Activated CD4-positive, alpha-beta T cell treated with anti-CD3 and anti-CD28 coated beads for 4 hours (primary cell): Measurements from ENCODE around the gene ANO4.
"Not testable (repeated sequence)": the region's sequence is repeated elsewhere in the genome, so short reads cannot be mapped to it uniquely, and the experiment has no call there.

Source experiments
- DNase-seq, 2 donors: peaks; one replicate each; pipeline ENCODE4 v3.0.0-alpha.2; 2020

ANO4 gene

GRCh38 chr12:101051151-101051550 lies 256.6 kb downstream of the ANO4 start:
- no peak for DNase-seq

DNA sequence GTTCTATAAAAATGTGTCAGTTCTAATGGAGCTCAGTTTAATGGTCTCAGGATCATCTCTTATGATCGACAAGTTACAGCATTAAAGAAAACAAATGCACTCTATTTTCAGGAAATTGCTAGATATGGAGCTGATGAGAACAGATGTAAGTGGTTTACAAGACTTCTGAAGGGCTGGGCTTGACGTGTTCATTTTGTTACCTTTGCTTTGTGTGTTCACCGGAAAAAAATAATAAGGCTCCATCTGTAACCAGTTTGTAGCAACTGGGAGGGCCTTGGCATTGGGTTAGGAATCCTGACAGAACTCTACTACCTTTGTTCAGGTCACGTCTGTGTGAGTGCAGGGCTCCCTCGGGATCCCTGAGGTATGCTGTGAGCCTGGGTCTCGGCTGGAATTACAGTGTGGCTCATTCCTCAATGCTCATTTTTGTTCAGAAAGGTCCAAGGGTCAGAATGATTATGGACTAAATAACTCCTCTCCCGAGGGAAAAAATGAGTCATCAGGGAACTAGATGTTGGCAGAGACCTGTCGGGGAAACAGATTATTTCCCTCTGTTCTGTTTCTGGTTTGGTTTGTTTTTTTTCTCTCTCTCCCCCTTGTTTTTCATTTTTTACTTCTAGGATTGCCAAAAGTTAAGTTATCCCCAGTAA lies 257.4 kb downstream of the ANO4 start:
- DNase-seq: no peak

DNA sequence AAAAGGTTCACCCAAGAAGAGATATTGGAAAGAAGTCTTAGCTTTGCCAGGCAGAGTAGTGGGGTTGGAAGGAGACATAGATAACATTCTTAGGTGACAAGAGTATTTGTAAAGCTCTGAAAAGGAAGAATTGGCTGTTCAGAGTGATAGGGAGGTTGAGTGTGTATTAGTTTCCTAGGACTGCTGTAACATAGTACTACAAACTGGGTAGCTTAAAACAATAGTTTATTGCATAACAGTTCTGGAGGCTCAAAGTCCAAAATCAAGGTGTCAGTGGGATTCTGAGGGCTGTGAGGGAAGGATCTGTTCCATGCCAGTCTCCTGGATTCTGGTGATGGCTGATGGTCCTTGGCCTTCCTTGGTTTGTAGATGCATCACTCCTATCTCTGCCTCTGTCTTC lies 258.6 kb downstream of the ANO4 start:
- DNase-seq: no peak

DNA sequence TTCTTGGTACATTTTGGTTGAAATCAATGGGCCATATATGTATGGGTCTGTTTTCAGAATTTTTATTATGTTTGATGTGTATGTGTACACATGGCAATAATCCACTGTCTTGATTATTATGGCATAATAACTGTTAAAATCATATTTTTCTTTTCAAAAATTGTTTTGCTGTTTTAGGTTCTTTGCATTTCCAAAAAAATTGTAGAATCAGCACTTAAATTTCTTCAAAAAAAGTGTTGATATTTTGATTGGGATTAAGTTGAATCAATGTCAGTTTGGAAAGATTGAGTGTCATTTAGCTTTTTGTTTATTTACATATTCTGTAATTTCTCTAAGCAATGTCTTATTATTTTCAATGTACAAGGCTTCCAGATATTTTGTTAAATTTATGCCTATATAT lies 261.4 kb downstream of the ANO4 start:
- DNase-seq: no peak

DNA sequence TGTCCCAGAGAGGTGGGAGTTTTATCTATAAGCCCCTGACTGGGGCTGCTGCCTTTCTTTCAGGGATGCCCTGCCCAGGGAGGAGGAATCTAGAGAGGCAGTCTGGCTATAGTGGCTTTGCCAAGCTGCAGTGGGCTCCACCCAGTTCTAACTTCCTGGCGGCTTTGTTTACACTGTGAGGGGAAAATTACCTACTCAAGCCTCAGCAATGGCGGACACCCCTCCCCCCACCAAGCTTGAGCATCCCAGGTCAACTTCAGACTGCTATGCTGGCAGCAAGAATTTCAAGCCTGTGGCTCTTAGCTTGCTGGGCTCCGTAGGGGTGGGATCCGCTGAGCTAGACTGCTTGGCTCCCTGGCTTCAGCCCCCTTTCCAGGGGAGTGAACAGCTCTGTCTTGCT lies 267.9 kb downstream of the ANO4 start:
- not testable (repeated sequence) for DNase-seq

GRCh38 chr12:101064721-101065120 lies 270.1 kb downstream of the ANO4 start:
- DNase-seq: no peak

DNA sequence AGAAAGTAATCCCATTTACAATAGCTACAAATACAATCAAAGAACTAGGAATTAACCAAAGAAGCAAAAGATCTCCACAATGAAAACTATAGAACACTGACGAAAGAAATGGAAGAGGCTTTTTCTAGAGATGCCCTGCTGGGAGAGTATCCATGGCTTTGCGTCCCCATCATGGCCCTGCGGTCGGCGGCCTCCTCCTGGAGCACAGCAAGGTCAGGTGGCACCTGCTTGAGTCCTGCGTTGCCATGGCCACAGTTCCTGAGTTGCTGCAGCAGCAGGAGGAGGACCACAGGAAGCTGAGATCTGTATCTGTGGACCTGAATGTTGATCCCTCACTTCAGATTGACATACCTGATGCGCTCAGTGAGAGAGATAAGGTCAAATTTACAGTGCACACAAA lies 271.9 kb downstream of the ANO4 start:
- no peak for DNase-seq

DNA sequence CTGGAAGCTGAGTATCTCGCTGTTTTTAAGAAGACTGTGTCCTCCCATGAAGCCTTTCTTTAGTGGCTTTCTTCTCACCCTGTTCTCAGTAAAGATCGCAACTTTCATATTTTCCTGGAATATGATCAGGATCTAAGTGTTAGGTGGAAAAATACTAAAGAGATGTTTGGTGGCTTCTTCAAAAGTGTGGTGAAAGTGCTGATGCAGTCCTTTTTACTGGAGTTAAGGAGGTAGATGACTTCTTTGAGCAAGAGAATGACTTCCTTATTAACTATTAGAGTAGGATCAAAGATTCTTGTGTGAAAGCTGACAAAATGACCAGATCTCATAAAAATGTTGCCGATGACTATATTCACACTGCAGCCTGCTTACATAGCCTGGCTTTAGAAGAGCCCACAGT lies 273.8 kb downstream of the ANO4 start:
- no peak for DNase-seq

GRCh38 chr12:101068836-101069235 lies 274.3 kb downstream of the ANO4 start:
- DNase-seq: no peak

DNA sequence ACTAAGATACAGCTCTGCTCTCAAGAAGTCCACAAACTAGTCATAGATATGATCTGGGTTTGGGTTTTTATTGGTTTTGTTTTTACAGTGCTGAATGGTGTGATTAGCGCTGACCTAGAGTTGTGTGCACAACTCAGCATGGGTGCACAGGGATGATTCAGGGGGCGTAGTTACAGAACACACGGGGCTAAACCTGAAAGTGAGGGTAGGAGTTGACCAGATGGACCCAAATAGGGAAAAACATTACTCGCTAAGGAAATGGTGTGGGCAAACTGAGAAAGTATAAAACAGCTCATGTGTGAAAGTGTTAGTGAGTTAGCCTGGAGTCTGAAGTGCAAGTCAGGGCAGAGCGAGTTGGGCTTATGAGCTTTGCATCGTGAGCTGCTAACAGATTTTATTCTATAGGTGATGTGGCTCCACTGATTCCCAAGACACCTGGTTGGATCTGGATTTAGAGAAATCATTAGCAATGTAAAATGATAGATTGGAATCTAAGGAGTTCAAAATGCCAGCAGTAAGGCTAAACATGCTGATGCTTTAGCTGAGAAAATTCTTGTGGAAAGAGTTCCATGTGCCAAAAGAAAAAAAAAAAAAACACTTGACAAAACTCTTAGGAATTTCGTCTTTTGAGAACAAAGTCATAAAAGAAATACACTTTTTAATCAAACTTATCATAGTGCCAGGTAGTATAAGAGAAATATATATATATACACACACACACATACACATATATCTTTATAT lies 280.5 kb downstream of the ANO4 start:
- DNase-seq: no peak

DNA sequence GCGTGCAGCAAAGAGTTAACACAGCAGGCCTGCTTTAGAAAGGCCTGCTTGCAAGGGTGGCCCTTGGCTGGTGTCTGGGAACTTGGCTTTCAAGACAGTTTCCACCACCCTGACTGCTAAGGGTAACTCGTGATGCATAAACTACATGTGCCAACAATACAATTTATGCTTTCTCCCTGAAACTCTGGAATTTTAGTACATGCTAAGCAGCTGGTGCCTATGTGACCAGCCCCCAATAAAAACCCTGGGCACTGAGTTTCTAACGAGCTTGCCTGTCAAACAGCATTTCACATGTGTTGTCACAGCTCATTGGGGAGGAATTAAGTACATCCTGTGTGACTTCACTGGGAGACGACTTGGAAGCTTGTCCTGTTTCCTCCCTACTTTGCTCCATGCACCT lies 282.3 kb downstream of the ANO4 start:
- DNase-seq: no peak

GRCh38 chr12:101077791-101078528 lies 283.4 kb downstream of the ANO4 start:
- DNase-seq: no peak

DNA sequence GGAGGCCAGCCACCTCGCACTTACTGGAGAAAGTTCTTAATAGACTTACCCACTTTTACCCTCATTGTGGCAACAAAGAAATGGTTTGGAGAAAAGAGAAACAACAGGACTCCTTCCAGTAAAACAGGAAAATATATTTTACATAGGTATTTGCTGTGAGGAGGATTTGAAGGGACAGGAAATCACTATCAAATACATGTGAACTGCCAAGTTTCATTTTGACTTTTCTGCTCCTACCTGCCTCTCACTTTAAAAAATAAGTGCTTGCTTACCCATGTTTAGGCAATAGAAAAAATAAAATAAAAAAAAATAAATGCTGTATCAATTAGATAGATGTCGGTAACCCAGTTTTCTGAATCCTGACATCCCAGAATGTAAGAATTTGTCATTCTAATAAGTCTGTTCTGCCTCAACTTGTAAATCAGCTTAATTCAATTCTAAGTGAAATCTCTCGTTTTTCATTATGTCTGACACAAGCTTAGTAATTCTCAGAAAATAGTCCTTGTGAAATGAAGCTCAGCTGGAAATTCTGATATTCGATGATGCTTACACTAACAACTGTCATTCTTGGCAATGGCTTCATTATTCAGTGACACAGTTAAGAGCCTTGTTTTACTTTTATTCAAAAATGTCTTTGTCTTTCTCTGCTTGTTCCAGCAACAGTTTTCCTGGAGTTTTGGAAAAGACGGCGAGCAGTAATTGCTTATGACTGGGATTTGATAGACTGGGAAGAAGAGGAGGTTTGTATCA lies 284.1 kb downstream of the ANO4 start:
- DNase-seq: no peak

DNA sequence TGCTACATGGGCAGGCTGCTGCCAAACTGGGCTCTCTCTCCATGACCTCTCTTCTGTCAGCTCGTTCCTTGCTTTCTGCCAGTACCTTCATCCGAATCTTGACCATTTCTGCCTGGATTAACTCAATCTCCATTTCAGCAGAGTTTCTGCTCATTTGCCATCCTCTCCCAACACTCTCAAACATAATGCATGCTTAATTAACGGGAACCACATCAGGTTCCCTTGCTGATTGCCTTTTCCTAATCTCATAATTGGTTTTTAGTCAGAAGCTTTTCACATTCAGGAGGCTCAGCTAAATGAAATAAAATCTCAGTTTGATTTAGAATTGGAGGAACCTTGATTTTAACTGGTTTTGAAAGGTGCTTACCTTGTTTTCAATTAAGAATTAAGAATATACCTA lies 288.1 kb downstream of the ANO4 start:
- no peak for DNase-seq

- DNase-seq: no peak
Observed at GRCh38 chr12:101086490-101087135, 292.0 kb downstream of the ANO4 start.

GRCh38 chr12:101087920-101088319 lies 293.3 kb downstream of the ANO4 start:
- DNase-seq: no peak

DNA sequence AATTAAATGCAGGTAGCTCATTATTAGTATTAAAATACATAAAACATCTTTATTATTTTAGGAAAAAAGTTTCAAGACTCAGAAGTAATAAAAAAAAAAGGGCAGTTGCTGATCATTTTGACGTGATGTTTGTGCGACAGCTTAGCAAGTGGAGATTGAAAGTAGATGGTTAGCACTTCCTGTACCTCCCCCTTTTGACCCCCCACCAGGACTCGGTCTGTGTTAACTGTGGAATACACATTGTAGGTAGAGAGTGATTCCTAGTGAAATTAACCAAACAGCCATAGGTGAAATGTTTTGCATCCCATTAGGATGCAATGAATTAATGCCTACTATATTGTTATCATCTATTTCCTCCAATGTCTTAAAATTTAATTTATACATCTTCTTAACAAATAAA lies 294.7 kb downstream of the ANO4 start:
- DNase-seq: no peak

GRCh38 chr12:101090222-101090621 lies 295.6 kb downstream of the ANO4 start:
- DNase-seq: not testable (repeated sequence)

GRCh38 chr12:101097829-101098580 lies 303.4 kb downstream of the ANO4 start:
- no peak for DNase-seq

- DNase-seq: no peak
Observed at GRCh38 chr12:101107032-101107763, 312.6 kb downstream of the ANO4 start.

DNA sequence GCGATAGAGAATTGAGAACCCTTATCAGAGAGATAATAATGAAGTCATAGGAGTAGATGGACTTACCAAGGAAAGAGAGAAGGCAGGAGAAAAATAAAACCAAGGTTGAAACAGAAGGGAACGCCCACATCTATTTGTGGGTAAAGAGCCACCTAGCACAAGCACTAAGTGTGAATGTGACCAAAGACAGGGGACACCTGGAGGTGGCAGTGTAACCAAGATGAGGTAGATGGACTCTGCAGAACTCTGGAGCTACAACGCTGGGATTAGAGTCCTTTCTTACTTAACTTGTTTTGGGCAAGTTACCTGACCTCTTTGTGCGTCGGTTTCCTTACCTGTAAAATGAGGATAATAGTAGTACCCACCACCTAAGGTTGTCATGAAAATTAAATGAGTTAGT lies 313.6 kb downstream of the ANO4 start:
- DNase-seq: no peak
